Activated CD4-positive, alpha-beta T cell treated with anti-CD3 and anti-CD28 coated beads for 1 hour (primary cell): ENCODE results near the gene EXOSC2.

Experiments
- DNase-seq: peaks from one replicate; pipeline ENCODE4 v3.0.0-alpha.2; 2020

The EXOSC2 gene

GRCh38 chr9:130701059-130702022 lies 7.8 kb downstream of the EXOSC2 start:
- DNase-seq = peak; percentile 47

- DNase-seq = no peak
These were observed 9.9 kb downstream of the EXOSC2 start for GRCh38 chr9:130703501-130703900.

GRCh38 chr9:130707225-130707976 lies 13.8 kb downstream of the EXOSC2 start:
- peak; percentile 52 for DNase-seq

GRCh38 chr9:130710822-130711352 lies 17.3 kb downstream of the EXOSC2 start:
- DNase-seq = no peak

GRCh38 chr9:130711469-130711868 lies 17.9 kb downstream of the EXOSC2 start:
- DNase-seq = no peak

GRCh38 chr9:130712564-130713285 lies 19.1 kb downstream of the EXOSC2 start:
- peak; percentile 91 for DNase-seq

GRCh38 chr9:130713286-130713960 lies 19.8 kb downstream of the EXOSC2 start:
- DNase-seq = no peak

GRCh38 chr9:130714586-130715110 lies 21.1 kb downstream of the EXOSC2 start:
- DNase-seq = no peak

- no peak for DNase-seq
These were observed 21.7 kb downstream of the EXOSC2 start for GRCh38 chr9:130715270-130715669.

GRCh38 chr9:130718562-130718961 lies 25.0 kb downstream of the EXOSC2 start:
- DNase-seq = no peak

- no peak for DNase-seq
These were observed 27.2 kb downstream of the EXOSC2 start for GRCh38 chr9:130720762-130721161.

- DNase-seq = no peak
These were observed 35.1 kb downstream of the EXOSC2 start for GRCh38 chr9:130728721-130729120.

- no peak for DNase-seq
These were observed 35.6 kb downstream of the EXOSC2 start for GRCh38 chr9:130729145-130729544.

- no peak for DNase-seq
These were observed 37.8 kb downstream of the EXOSC2 start for GRCh38 chr9:130731355-130731754.

- DNase-seq = no peak
These were observed 38.6 kb downstream of the EXOSC2 start for GRCh38 chr9:130732136-130732535.

- no peak for DNase-seq
These were observed 39.2 kb downstream of the EXOSC2 start for GRCh38 chr9:130732793-130733221.

- DNase-seq = no peak
These were observed 42.0 kb downstream of the EXOSC2 start for GRCh38 chr9:130735566-130735965.

- DNase-seq = no peak
These were observed 43.3 kb downstream of the EXOSC2 start for GRCh38 chr9:130736834-130737233.

GRCh38 chr9:130738281-130738680 lies 44.7 kb downstream of the EXOSC2 start:
- no peak for DNase-seq

GRCh38 chr9:130739081-130739480 lies 45.5 kb downstream of the EXOSC2 start:
- DNase-seq = no peak

- DNase-seq = no peak
These were observed 46.8 kb downstream of the EXOSC2 start for GRCh38 chr9:130740218-130741023.
